ENCODE data around the gene PAX3.
"Not testable (repeated sequence)": the region's sequence is repeated elsewhere in the genome, so short reads cannot be mapped to it uniquely, and the experiment has no call there.

PAX3 gene

GRCh38 chr2:222205136-222205535 lies 93.7 kb downstream of the PAX3 start:
- no peak for DNase-seq

GRCh38 chr2:222203041-222203440 lies 95.8 kb downstream of the PAX3 start:
- no peak for DNase-seq

GRCh38 chr2:222196159-222196558 lies 102.6 kb downstream of the PAX3 start:
- no peak for DNase-seq

GRCh38 chr2:222194669-222195068 lies 104.1 kb downstream of the PAX3 start:
- no peak for DNase-seq

- DNase-seq = no peak
These were observed 105.3 kb downstream of the PAX3 start for GRCh38 chr2:222193328-222193983.

GRCh38 chr2:222180619-222181018 lies 118.2 kb downstream of the PAX3 start:
- DNase-seq = no peak

GRCh38 chr2:222179592-222179991 lies 119.2 kb downstream of the PAX3 start:
- DNase-seq = no peak

GRCh38 chr2:222178450-222178849 lies 120.3 kb downstream of the PAX3 start:
- no peak for DNase-seq

- DNase-seq = no peak
These were observed 121.9 kb downstream of the PAX3 start for GRCh38 chr2:222176890-222177289.

- DNase-seq = no peak
These were observed 124.3 kb downstream of the PAX3 start for GRCh38 chr2:222174450-222174849.

GRCh38 chr2:222169346-222169745 lies 129.5 kb downstream of the PAX3 start:
- DNase-seq = no peak

- no peak for DNase-seq
These were observed 131.0 kb downstream of the PAX3 start for GRCh38 chr2:222167762-222168161.

GRCh38 chr2:222160944-222161343 lies 137.9 kb downstream of the PAX3 start:
- DNase-seq = no peak

- DNase-seq = no peak
These were observed 138.7 kb downstream of the PAX3 start for GRCh38 chr2:222160125-222160524.

- DNase-seq = no peak
These were observed 139.6 kb downstream of the PAX3 start for GRCh38 chr2:222159221-222159620.

GRCh38 chr2:222155003-222155664 lies 143.7 kb downstream of the PAX3 start:
- DNase-seq = not testable (repeated sequence)

Data from activated CD4-positive, alpha-beta T cell treated with anti-CD3 and anti-CD28 coated beads for 48 hours (primary cell).